ENCODE results near the gene ZNF57. TPM values are rescaled to one million over a fixed set of nuclear protein-coding genes. Genes with fewer than 3 reads are reported as not detected.
A peak's percentile ranks its signal among the peaks of the same experiment; 100 is the strongest.
"Not testable (repeated sequence)": the region's sequence is repeated elsewhere in the genome, so short reads cannot be mapped to it uniquely, and the experiment has no call there.

ZNF57 gene
- total RNA-seq, 1 donor from 2014 or later = 2.7 TPM

- TF ChIP-seq, protein P1, sequence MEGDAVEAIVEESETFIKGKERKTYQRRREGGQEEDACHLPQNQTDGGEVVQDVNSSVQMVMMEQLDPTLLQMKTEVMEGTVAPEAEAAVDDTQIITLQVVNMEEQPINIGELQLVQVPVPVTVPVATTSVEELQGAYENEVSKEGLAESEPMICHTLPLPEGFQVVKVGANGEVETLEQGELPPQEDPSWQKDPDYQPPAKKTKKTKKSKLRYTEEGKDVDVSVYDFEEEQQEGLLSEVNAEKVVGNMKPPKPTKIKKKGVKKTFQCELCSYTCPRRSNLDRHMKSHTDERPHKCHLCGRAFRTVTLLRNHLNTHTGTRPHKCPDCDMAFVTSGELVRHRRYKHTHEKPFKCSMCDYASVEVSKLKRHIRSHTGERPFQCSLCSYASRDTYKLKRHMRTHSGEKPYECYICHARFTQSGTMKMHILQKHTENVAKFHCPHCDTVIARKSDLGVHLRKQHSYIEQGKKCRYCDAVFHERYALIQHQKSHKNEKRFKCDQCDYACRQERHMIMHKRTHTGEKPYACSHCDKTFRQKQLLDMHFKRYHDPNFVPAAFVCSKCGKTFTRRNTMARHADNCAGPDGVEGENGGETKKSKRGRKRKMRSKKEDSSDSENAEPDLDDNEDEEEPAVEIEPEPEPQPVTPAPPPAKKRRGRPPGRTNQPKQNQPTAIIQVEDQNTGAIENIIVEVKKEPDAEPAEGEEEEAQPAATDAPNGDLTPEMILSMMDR (IDR thresholded peaks at IDR 0.05; ENCODE audit: partially characterized antibody, unreplicated experiment) = no peak
- no peak for DNase-seq
- H3K27ac Mint-ChIP-seq (ENCODE audit: unreplicated experiment) = no peak overlapping the region
- H3K9me3 Mint-ChIP-seq (ENCODE audit: unreplicated experiment) = peaks cover 5% of the 10 kb centered on the region
- H3K36me3 Mint-ChIP-seq (ENCODE audit: unreplicated experiment) = no peaks in the 10 kb centered on the region
- H3K4me3 Mint-ChIP-seq (ENCODE audit: unreplicated experiment) = no peak overlapping the region
- H3K27me3 Mint-ChIP-seq (ENCODE audit: unreplicated experiment) = no peaks in the 10 kb centered on the region
- H3K4me1 Mint-ChIP-seq (ENCODE audit: low read depth, unreplicated experiment) = no peaks in the 10 kb centered on the region
Observed at GRCh38 chr19:2885736-2886135, 15.0 kb upstream of the ZNF57 start.

DNA sequence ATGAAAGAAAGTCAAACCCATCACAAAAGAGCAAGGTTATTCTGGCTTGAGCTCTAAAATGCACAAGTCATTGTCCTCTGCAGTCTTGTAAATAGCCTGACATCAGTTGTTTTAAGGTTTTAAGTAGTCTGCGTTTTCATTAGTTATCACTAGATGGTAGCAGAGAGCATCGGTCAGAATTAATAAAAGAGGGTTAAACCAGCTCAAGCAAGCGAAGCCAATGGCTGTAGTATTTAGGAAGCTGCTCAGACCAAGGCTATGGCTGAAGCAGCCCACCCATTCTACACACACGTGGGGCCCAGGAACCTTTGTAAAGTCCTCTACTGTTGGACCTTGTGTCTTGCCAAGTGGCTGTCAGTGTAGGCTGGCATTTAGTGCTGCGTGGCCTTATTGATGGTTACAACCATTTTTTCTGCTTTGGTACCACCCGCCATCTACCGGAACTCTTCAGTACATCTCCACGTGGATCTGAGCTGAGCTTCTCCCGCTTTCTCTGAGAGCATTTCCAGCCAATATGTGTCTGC lies 13.3 kb upstream of the ZNF57 start:
- Mint-ChIP-seq H3K4me3 (ENCODE audit: unreplicated experiment) (no peak overlapping the region), H3K27ac (ENCODE audit: unreplicated experiment) (no peak overlapping the region), H3K36me3 (ENCODE audit: unreplicated experiment) (no peaks in the 10 kb centered on the region), H3K9me3 (ENCODE audit: unreplicated experiment) (peaks cover 5% of the 10 kb centered on the region), H3K4me1 (ENCODE audit: low read depth, unreplicated experiment) (no peaks in the 10 kb centered on the region), H3K27me3 (ENCODE audit: unreplicated experiment) (no peaks in the 10 kb centered on the region)
- TF ChIP-seq, protein P1 (IDR thresholded peaks at IDR 0.05; ENCODE audit: partially characterized antibody, unreplicated experiment) = peak; percentile 62
- no peak for DNase-seq

GRCh38 chr19:2888731-2889224 lies 11.9 kb upstream of the ZNF57 start:
- no peak overlapping the region for H3K27ac Mint-ChIP-seq (ENCODE audit: unreplicated experiment)
- no peaks in the 10 kb centered on the region for H3K36me3 Mint-ChIP-seq (ENCODE audit: unreplicated experiment)
- H3K27me3 Mint-ChIP-seq (ENCODE audit: unreplicated experiment) = no peaks in the 10 kb centered on the region
- peaks cover 4% of the 10 kb centered on the region for H3K9me3 Mint-ChIP-seq (ENCODE audit: unreplicated experiment)
- DNase-seq = no peak
- H3K4me1 Mint-ChIP-seq (ENCODE audit: low read depth, unreplicated experiment) = no peaks in the 10 kb centered on the region
- TF ChIP-seq, protein P1 (IDR thresholded peaks at IDR 0.05; ENCODE audit: partially characterized antibody, unreplicated experiment) = no peak
- no peak overlapping the region for H3K4me3 Mint-ChIP-seq (ENCODE audit: unreplicated experiment)

DNA sequence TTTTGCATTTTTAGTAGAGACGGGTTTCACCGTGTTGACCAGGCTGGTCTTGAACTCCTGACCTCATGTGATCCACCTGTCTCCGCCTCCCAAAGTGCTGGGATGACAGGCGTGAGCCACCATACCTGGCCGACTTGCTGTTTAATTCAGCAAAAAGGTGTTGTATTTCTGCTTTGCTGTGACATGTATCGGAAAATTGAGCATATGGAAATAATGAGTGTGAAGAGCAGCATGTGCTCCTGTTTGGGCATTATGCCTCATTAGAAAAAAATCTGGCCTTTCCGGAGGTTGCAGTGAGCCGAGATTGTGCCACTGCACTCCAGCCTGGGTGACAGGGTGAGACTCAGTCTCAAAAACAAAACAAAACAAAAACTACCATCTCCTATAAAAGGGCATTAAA lies 10.2 kb upstream of the ZNF57 start:
- not testable (repeated sequence) for H3K9me3 Mint-ChIP-seq (ENCODE audit: unreplicated experiment); H3K27me3 Mint-ChIP-seq (ENCODE audit: unreplicated experiment); H3K36me3 Mint-ChIP-seq (ENCODE audit: unreplicated experiment); H3K4me3 Mint-ChIP-seq (ENCODE audit: unreplicated experiment); DNase-seq; H3K27ac Mint-ChIP-seq (ENCODE audit: unreplicated experiment); H3K4me1 Mint-ChIP-seq (ENCODE audit: low read depth, unreplicated experiment)

GRCh38 chr19:2896694-2897093 lies 4.0 kb upstream of the ZNF57 start:
- TF ChIP-seq, protein P1 (IDR thresholded peaks at IDR 0.05; ENCODE audit: partially characterized antibody, unreplicated experiment) = no peak
- Mint-ChIP-seq H3K4me3 (ENCODE audit: unreplicated experiment) (no peak overlapping the region), H3K9me3 (ENCODE audit: unreplicated experiment) (peaks cover 7% of the 10 kb centered on the region), H3K36me3 (ENCODE audit: unreplicated experiment) (peaks cover 4% of the 10 kb centered on the region), H3K4me1 (ENCODE audit: low read depth, unreplicated experiment) (peaks cover 2% of the 10 kb centered on the region), H3K27me3 (ENCODE audit: unreplicated experiment) (no peaks in the 10 kb centered on the region), H3K27ac (ENCODE audit: unreplicated experiment) (no peak overlapping the region)
- no peak for DNase-seq

All from glutamatergic neuron (in vitro differentiated cells).